ENCODE results near the gene SLC15A3.
A peak's percentile ranks its signal among the peaks of the same experiment; 100 is the strongest.
"Not testable (repeated sequence)": the region's sequence is repeated elsewhere in the genome, so short reads cannot be mapped to it uniquely, and the experiment has no call there.

SLC15A3 gene

GRCh38 chr11:60915248-60915914 lies 36.6 kb downstream of the SLC15A3 start:
- no peak for TF ChIP-seq POLR2A (IDR thresholded peaks at IDR 0.05; ENCODE audit: low read depth, low read length)
- FAIRE-seq: no peak
- DNase-seq (ENCODE audit: insufficient read length, low spot score): no peak

- TF ChIP-seq POLR2A (IDR thresholded peaks at IDR 0.05; ENCODE audit: low read depth, low read length): no peak
- FAIRE-seq (no peak), DNase-seq (ENCODE audit: insufficient read length, low spot score) (no peak)
These were observed 37.2 kb downstream of the SLC15A3 start for GRCh38 chr11:60914633-60915247.

GRCh38 chr11:60913793-60914632 lies 38.0 kb downstream of the SLC15A3 start, which contains the start of gene TMEM109:
TSS of gene TMEM109 (plus strand) at chr11:60914158. CDS start at chr11:60919694, 5,536 bp downstream.
- DNase-seq (ENCODE audit: insufficient read length, low spot score) (peak; percentile 90), FAIRE-seq (no peak)
- peak; percentile 68 for TF ChIP-seq POLR2A (IDR thresholded peaks at IDR 0.05; ENCODE audit: low read depth, low read length)

GRCh38 chr11:60912851-60913528 lies 39.0 kb downstream of the SLC15A3 start:
- no peak for TF ChIP-seq POLR2A (IDR thresholded peaks at IDR 0.05; ENCODE audit: low read depth, low read length)
- DNase-seq (ENCODE audit: insufficient read length, low spot score) (no peak), FAIRE-seq (no peak)

- no peak for FAIRE-seq
- no peak for TF ChIP-seq POLR2A (IDR thresholded peaks at IDR 0.05; ENCODE audit: low read depth, low read length)
- DNase-seq (ENCODE audit: insufficient read length, low spot score): no peak
These were observed 39.6 kb downstream of the SLC15A3 start for GRCh38 chr11:60912223-60912850.

GRCh38 chr11:60910711-60911380 lies 41.1 kb downstream of the SLC15A3 start:
- FAIRE-seq (no peak), DNase-seq (ENCODE audit: insufficient read length, low spot score) (no peak)
- no peak for TF ChIP-seq POLR2A (IDR thresholded peaks at IDR 0.05; ENCODE audit: low read depth, low read length)

- no peak for FAIRE-seq
- TF ChIP-seq POLR2A (IDR thresholded peaks at IDR 0.05; ENCODE audit: low read depth, low read length): no peak
- no peak for DNase-seq (ENCODE audit: insufficient read length, low spot score)
These were observed 41.7 kb downstream of the SLC15A3 start for GRCh38 chr11:60910281-60910687.

GRCh38 chr11:60909680-60910280 lies 42.2 kb downstream of the SLC15A3 start:
- not testable (repeated sequence) for DNase-seq (ENCODE audit: insufficient read length, low spot score); FAIRE-seq

GRCh38 chr11:60908803-60909202 lies 43.2 kb downstream of the SLC15A3 start:
- no peak for TF ChIP-seq POLR2A (IDR thresholded peaks at IDR 0.05; ENCODE audit: low read depth, low read length)
- DNase-seq (ENCODE audit: insufficient read length, low spot score) (no peak), FAIRE-seq (no peak)

- peak; percentile 90 for DNase-seq (ENCODE audit: insufficient read length, low spot score)
- FAIRE-seq: peak; percentile 11
- peak; percentile 87 for TF ChIP-seq POLR2A (IDR thresholded peaks at IDR 0.05; ENCODE audit: low read depth, low read length)
These were observed 45.6 kb downstream of the SLC15A3 start, which contains the start of gene PRPF19 for GRCh38 chr11:60906132-60906972. TSS of gene PRPF19 (minus strand) at chr11:60906585. CDS start at chr11:60906382, 203 bp downstream.

- no peak for FAIRE-seq
- TF ChIP-seq POLR2A (IDR thresholded peaks at IDR 0.05; ENCODE audit: low read depth, low read length): no peak
- DNase-seq (ENCODE audit: insufficient read length, low spot score): no peak
These were observed 46.3 kb downstream of the SLC15A3 start for GRCh38 chr11:60905551-60906113.
